Activated gamma-delta T cell treated with Interleukin-2 at 50 U/mL for 16 hours (primary cell): ENCODE results near the gene NUDT9.
"Not testable (repeated sequence)": the region's sequence is repeated elsewhere in the genome, so short reads cannot be mapped to it uniquely, and the experiment has no call there.

ENCODE experiments used
- DNase-seq: peaks from one replicate; pipeline ENCODE4 v3.0.0-alpha.2; 2020

The NUDT9 gene

GRCh38 chr4:87465739-87466366 is 43.5 kb downstream of the NUDT9 start:
- no peak for DNase-seq

DNA sequence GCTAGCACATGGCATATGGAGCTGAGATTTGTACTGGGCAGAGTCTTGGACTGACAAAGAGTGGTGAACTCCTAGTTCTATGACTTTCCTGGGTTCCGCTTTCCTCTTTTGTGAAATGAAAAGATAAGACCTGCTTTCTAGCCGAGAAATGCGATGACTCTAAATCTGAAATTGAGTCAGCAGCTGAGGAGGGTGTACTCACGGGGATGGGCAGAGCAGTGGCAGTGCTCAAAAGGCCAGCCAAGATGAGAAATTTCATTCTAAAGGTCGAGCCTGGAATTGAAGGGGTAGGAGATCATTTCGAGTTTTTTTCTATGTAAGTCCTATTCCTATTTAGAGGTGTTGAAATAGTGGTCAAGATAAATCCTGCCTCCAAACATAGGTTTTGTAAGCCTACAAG is 47.0 kb downstream of the NUDT9 start:
- no peak for DNase-seq

DNA sequence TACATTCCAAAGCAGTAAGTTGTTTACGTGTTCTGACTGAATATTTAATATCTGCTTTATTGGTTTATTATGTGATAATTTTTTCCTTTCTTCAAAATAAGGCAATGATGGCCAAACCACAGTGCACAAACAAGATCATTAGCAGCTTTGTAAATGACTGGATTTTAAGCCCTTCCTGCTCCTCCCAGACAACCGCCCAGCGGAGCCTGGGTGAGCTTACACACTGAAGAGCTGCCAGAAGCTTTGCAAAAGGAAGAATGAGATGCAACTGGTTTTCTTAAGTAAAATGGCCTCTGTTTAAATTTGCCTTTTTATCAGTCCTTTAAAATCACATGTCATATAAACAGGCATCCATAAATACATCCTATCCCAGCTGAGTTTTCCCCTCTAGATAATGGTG is 54.6 kb downstream of the NUDT9 start:
- no peak for DNase-seq

DNA sequence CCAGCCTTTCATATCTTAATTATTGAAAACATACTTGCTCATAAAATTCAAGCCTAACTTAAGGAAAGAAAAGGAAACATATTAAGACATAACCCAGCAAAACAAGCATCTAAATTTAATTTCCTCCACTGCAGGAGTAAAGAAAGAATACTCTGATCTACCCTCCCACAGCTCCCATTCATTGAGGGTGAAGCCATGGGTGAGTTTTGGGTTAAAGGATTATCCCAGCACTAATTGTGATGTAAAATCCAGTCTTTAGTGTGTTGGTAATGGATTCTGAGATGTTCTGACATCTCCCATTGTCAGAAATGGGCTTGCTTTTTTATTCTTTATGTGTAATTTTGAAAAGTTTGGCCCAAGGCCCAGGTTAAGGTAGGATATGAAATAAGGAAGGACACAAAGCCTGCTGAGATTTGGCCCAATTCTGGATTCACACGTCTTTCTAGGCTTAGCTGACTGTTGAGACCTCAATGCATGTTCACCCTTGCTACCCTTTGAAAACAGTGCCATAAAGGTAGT is 56.4 kb downstream of the NUDT9 start:
- DNase-seq = no peak

DNA sequence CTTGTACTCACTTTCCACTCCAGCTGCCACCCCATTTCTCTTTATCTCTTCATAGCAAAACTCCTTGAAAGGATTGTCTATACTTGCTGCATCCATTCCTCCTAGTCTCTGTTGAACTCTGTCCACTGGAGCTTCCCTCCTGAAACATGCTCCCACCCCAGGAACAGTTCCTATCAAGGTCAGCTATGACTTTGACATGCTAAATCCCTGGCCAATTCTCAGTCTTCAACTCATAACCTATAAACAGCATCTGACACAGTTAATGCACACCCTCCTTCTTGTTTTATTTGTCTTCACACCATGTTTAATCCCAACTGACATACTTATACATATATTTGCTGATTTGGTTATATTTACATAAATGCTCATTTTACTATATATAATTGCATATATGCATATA is 59.0 kb downstream of the NUDT9 start:
- no peak for DNase-seq

DNA sequence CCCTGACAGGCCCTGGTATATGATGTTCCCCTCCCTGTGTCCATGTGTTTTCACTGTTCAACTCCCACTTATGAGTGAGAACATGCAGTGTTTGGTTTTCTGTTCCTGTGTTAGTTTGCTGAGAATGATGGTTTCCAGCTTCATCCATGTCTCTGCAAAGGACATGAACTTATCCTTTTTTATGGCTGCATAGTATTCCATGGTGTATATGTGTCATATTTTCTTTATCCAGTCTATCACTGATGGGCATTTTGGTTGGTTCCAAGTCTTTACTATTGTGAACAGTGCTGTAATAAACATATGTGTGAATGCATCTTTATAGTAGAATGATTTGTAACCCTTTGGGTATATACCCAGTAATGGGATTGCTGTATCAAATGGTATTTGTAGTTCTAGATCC is 60.9 kb downstream of the NUDT9 start:
- not testable (repeated sequence) for DNase-seq

GRCh38 chr4:87488666-87489065 is 66.3 kb downstream of the NUDT9 start:
- not testable (repeated sequence) for DNase-seq

DNA sequence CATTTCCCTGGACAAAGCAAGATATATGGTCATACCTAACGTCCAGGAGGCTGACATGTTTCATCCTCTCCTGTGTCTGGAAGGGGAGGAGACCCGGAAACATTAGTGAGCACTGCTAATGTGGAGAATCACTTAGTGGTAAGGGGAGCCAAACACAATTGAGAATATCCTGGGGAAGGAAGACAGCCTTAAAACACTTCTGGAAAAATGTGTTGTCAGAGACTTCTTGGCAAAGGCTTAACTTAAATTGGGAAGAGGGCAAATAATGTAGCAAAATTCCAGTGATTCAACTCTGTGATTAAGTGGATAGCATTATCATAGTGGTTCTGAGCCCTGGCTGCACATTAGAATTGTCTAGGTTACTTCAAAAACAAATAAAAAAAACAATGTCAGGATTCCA is 67.3 kb downstream of the NUDT9 start:
- no peak for DNase-seq

- no peak for DNase-seq
Measured at GRCh38 chr4:87490664-87491369, 68.4 kb downstream of the NUDT9 start.

DNA sequence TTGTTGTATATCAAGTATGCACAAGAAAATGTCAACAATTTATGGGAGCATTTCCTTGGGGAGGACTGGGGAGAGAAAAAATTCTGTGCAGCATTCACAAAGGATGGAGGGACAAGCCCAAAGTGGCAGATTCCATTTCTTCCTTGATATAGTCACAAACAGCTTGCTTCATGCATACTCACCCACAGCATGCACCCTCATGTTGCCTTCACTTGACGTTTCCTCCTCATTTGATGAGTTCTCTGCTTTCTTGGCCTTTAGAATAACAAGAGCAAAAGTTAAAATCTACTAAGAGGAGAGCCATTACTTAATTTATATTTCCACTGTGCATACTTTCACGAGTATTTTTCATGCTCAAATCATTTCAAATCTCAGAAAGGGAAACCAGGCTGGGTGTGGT is 69.1 kb downstream of the NUDT9 start:
- no peak for DNase-seq

GRCh38 chr4:87491851-87492250 is 69.5 kb downstream of the NUDT9 start:
- DNase-seq = not testable (repeated sequence)

DNA sequence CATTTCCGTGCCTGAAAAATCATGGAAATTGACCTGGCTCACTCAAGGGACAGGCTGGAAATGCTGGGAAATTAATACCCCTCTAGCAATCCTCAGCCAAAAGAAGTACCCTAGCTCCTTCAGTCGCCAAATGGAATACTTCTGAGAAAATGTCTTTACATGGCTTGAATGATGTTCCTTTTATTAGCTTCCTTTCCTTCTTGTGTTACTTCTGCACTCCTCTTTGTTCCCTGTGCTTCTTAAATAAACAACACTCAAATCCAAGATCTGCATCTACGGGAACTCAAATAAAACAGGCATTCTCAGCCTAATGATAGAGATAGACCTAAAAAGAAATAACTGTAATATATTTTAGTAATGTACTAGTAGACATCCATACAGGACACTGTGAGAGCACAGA is 70.7 kb downstream of the NUDT9 start:
- DNase-seq = no peak

GRCh38 chr4:87497159-87497558 is 74.8 kb downstream of the NUDT9 start:
- no peak for DNase-seq

DNA sequence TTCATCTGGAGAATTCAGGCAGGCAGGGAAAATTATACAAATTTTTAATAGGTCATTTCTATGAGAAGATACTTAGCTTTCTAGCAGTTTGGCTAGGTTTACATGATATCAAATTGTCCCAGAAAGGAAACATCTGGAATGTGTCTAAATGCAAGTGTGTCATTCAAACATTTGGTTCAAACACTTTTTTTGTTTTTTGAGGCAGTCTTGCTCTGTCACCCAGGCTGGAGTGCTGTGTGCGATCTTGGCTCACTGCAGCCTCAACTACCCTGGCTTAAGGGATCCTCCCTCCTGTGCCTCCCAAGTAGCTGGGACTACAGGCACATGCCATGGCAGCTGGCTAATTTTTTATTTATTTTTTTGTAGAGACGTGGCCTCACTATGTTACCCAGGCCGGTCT is 75.2 kb downstream of the NUDT9 start:
- no peak for DNase-seq

DNA sequence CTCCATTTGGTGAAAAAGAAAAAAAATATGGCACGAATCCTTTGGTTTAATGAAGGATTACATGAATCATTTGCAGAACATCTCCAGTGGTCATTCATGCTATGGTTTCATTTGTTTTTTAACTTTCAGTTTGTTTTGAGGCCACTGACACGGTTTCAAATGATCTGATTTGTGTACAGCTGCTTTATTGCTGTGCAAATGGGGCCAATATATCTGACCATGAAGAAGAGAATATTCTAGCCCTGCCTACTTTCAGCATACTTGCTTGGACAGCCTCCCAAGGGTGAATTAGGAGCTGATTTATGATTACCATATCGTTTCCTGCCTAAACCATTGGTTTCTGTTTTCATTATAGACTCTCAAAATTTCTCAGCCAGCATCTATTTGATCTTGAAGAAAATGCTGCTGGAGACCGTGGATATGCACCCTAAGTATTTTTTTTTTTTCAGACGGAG is 76.1 kb downstream of the NUDT9 start:
- no peak for DNase-seq

DNA sequence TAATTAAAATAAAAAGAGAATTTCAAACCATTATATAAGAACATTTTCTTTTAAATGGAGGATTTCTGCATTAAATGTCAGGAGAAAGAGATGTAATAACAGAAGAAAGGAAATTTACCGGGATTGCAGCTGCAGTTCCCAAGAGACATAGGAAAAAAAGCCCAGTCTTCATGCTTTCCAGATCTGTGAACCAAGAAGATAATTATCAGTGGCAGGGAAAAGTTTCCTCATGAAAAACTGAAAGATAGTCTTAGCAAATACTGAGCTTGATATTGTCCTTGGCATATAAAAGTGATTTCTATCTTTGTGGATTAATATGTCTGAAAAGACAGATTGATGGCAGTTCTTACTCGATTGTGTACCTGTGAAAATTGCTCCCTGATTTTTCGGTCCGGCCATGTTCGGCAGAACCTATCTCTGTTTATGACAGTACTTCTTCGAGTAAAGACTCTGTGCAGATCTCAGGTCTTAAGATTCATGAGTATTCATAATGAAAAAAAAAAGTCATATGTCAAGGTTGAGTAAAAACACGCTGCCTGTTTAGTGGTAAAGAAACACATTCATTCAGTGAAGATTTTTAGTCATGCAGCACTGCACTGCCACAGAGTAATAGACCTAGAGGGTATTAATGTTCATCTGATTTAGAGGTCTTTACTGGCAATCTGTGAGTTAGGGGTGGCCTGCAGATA is 77.2 kb downstream of the NUDT9 start:
- no peak for DNase-seq

GRCh38 chr4:87500092-87500462 is 77.7 kb downstream of the NUDT9 start:
- DNase-seq = no peak

DNA sequence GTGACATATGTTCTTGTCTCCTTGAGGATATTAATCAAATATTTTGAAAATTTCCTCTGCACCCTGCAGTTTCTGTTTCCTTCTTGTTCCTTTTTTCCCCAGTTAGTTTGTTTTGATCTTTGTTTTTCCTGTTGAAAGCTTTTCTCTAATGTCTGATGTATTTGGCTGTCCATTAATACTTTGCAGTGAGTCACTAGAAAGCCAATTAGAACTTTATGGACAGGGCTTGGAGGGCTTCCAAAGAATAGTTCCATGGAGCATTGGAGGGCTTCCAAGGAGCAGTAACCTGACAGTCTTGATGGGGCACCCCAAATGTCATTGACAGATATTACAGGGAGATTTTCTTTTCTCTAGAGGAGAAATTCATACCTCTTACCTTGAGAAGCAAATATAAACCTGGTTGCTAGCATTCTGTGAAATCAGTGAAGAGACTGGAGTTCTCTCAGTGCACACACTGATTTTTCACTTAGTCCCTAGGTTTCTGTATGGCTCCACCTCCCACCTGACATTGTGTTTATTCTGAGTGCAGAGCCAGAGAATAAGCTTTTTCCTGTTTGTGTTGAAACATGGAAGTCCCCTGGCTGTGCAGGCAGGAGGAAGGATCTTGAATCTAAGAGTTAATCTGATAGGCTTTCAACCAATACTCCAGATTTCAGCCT is 80.3 kb downstream of the NUDT9 start:
- no peak for DNase-seq

DNA sequence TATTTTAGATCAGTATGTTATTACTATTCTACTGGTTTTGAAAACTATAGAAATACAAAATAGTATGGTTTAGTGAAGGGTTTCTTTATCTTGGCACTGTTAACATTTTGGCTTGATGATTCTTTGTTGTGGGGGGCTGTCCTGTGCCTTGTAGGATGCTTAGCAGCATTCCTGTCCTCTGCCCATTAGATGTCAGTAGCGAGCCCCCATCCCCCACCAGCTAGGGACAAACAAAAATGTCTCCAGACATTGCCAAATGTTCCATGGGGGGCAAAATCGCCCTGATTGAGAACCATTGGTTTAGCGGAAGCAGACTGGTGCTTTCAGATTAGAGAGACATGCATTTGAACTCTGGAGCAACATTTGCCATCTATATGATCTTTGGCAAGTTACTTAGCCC is 83.5 kb downstream of the NUDT9 start:
- DNase-seq = no peak

GRCh38 chr4:87506974-87507701 is 84.8 kb downstream of the NUDT9 start:
- no peak for DNase-seq
